Psoas muscle (tissue), 8 donors: ENCODE measurements around the gene ASPHD1. TPM values are rescaled to one million over a fixed set of nuclear protein-coding genes. Genes with fewer than 3 reads are reported as not detected.

Experiments
- ATAC-seq, 4 donors: fragments of 200-7000 bp; cut with Tn5 transposase; one replicate each; pipeline ENCODE4 v1.9.1; 2020; ENCODE audit warnings: moderate library complexity in 3 of 4, mild to moderate bottlenecking in 2 of 4
- DNase-seq, 2 donors: peaks; one replicate each; pipeline ENCODE4 v3.0.0-alpha.2; 2020
- H3K27ac ChIP-seq: fragments of 200-600 bp; one replicate; pipeline ENCODE4 v1.8.0; 2022
- H3K27me3 ChIP-seq, 3 donors: fragments of 200-600 bp in 1 of 3; one replicate each; pipeline versions ENCODE4 v1.6.1 to v1.8.0; 2013 to 2022; ENCODE audit warnings: low read length in 2 of 3, mild to moderate bottlenecking in 2 of 3, moderate library complexity in 1 of 3; ENCODE audit not compliant: insufficient read depth in 3 of 3
- H3K36me3 ChIP-seq, 2 donors: fragments of 200-600 bp in 1 of 2; one replicate each; pipeline versions ENCODE4 v1.6.1 to v1.8.0; 2013 to 2022; ENCODE audit warnings: low read depth in 1 of 2, mild to moderate bottlenecking in 1 of 2, moderate library complexity in 1 of 2; ENCODE audit not compliant: insufficient read depth in 1 of 2
- H3K4me1 ChIP-seq: fragments of 200-600 bp; one replicate; pipeline ENCODE4 v1.8.0; 2022
- H3K4me3 ChIP-seq: fragments of 200-600 bp; one replicate; pipeline ENCODE4 v1.8.0; 2022; ENCODE audit warnings: mild to moderate bottlenecking
- H3K9me3 ChIP-seq: fragments of 200-600 bp; one replicate; pipeline ENCODE4 v1.8.0; 2022
- CTCF ChIP-seq: fragments of 200-600 bp; IDR thresholded peaks from one replicate; pipeline ENCODE4 v1.8.0; 2022; ENCODE audit warnings: antibody characterized with exemption
- WGBS, 3 donors: extraction: QIAGEN DNeasy Blood & Tissue Kit; methylation state at CpG; one replicate each; pipeline versions ENCODE4 v1.1.6 to v1.1.7; 2013; 5-methylcytosine and 5-hydroxymethylcytosine counted together
- intact Hi-C, 2 donors: fragments of 100-400 bp; cut with DNase I; formaldehyde crosslinking; loops; one replicate each; pipeline versions ENCODE4 v1.11.0 to v1.14.2; 2022
- polyA plus RNA-seq, 3 donors: library from polyadenylated mRNA; stranded (reverse); fragments of 200-250 nt; gene quantifications; one replicate each; pipeline ENCODE4 v1.2.3, GENCODE V29; 2013
- total RNA-seq, 4 donors: library from RNA; stranded (reverse); fragmentation: NEBNext Ultra II Directional in 2 of 4; extraction: Animal tissue kit (Norgen Biotek cat#: 25700) in 2 of 4; gene quantifications; one replicate each; pipeline versions ENCODE4 v1.2.1 to v1.2.4, GENCODE V29; 2021 to 2023
- donor health status: healthy with polysubstance abuse.
- donor health status: DM: no; HTN: no; CAD: no; lungs with moderate emphysema.
- donor health status: Bipolar disorder and iron deficiency.
- donor health status: healthy.
- donor health status: DM: yes; HTN: yes; CAD: no.
- donor health status: DM: no; HTN: no; CAD: no.
- donor health status: DM: no; HTN: no; CAD: no.
- donor health status: DM: yes; HTN: yes; CAD: no.

ASPHD1 gene
- total and polyA plus RNA-seq, 7 donors, result 0.04 to 0.23 (median 0.14) TPM; not detected in 3

- no peaks in the 10 kb centered on the region for H3K36me3 ChIP-seq
- no peaks in the 10 kb centered on the region for H3K9me3 ChIP-seq
- peaks cover 0 to 4% (median 0%) of the 10 kb centered on the region in 3 donors for H3K27me3 ChIP-seq
- no peak for ATAC-seq
- TF ChIP-seq CTCF, result no peak
- H3K4me1 ChIP-seq, result peaks cover 9% of the 10 kb centered on the region
- H3K27ac ChIP-seq, result no peak overlapping the region
- no peak for DNase-seq
- WGBS, 3 donors, result 44 to 60% (median 51%) methylated on average over 4 of the region's 4 CpGs
- intact Hi-C loops, result no loop called here
- H3K4me3 ChIP-seq, result no peak overlapping the region
Measured at GRCh38 chr16:29940656-29941055, 40.4 kb downstream of the ASPHD1 start.

DNA sequence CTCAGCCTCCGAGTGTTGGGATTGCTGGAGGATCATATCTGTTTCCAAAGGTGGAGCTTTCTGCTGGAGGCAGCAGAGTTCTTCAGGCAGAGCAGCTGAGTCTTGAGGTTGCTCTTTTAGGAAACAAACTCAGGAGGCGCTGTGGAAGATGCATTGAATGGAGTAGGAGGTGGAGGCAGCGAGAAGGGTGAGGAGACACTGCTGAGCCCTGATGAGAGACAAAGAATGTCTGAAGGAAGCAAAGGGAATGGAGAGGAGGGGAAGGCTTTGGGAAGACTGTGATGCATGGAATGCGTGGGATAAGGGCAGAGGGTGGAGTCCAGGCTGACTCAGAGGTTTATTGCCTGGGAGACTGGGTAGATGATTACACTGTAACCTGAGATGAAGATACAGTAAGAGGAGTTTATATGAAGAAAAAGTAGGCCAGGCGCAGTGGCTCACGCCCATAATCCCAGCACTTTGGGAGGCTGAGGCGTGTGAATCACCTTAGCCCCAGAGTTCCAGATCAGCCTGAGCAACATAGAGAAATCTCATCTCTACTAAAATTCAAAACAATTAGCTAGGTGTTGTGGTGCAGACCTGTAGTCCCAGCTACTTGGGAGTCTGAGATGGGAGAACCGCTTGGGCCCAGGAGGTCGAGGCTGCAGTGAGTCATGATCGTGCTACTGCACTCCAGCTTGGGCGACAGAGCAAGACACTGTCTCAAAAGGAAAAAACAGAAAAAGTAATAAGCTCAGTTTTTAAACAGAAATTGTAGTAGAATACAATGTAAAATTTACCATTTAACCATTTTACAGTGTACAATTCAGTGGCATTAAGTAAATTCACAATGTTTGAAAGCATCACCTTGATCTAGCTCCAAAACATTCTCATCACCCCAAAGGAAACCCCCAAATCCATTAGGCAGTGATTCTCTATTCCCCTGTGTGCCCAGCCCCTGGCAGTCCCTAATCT lies 43.8 kb downstream of the ASPHD1 start:
- no peaks in the 10 kb centered on the region for H3K9me3 ChIP-seq
- H3K27ac ChIP-seq, result peak overlapping the region; percentile 36
- H3K4me3 ChIP-seq, result no peak overlapping the region
- TF ChIP-seq CTCF, result no peak
- DNase-seq, result peak in 1 of 2 donors; percentile 41
- no peaks in the 10 kb centered on the region for H3K27me3 ChIP-seq
- WGBS, 3 donors, result 50 to 56% (median 51%) methylated on average over 11 of the region's 11 CpGs
- intact Hi-C loops, result no loop called here
- H3K4me1 ChIP-seq, result peaks cover 9% of the 10 kb centered on the region
- no peaks in the 10 kb centered on the region for H3K36me3 ChIP-seq
- ATAC-seq, result peak; percentile 72 to 89 (median 80)

GRCh38 chr16:29947897-29948296 lies 47.6 kb downstream of the ASPHD1 start:
- H3K27ac ChIP-seq, result no peak overlapping the region
- 74 to 81% (median 75%) methylated on average over 2 of the region's 2 CpGs for WGBS, 3 donors
- H3K36me3 ChIP-seq, result no peaks in the 10 kb centered on the region
- ATAC-seq (no peak), DNase-seq (no peak)
- no peak overlapping the region for H3K4me3 ChIP-seq
- intact Hi-C loops, result no loop called here
- no peak for TF ChIP-seq CTCF
- peaks cover 9% of the 10 kb centered on the region for H3K4me1 ChIP-seq
- no peaks in the 10 kb centered on the region for H3K27me3 ChIP-seq
- H3K9me3 ChIP-seq, result no peaks in the 10 kb centered on the region

- ATAC-seq, result no peak
- no peaks in the 10 kb centered on the region for H3K36me3 ChIP-seq
- H3K9me3 ChIP-seq, result no peaks in the 10 kb centered on the region
Measured at GRCh38 chr16:29950806-29951461, 50.6 kb downstream of the ASPHD1 start.

More at GRCh38 chr16:29950806-29951461, 50.6 kb downstream of the ASPHD1 start:
- WGBS, 3 donors, result 85 to 94% (median 90%) methylated on average over 4 of the region's 4 CpGs
- TF ChIP-seq CTCF, result no peak
- no peaks in the 10 kb centered on the region for H3K4me1 ChIP-seq
- intact Hi-C loops, result no loop called here
- no peak overlapping the region for H3K27ac ChIP-seq
- H3K27me3 ChIP-seq, result no peaks in the 10 kb centered on the region
- no peak overlapping the region for H3K4me3 ChIP-seq
- no peak for DNase-seq
